SK-N-MC (cell line): ENCODE measurements around the gene NLGN2.

Source experiments
- DNase-seq: peaks from one replicate; pipeline ENCODE4 v3.0.0-alpha.2; 2011; ENCODE audit warnings: low read depth, low spot score
- H3K27ac ChIP-seq: fragments of 200-600 bp; sonication (generic); 2 replicates; pipeline ENCODE4 v1.5.1; 2016; ENCODE audit warnings: mixed run types
- H3K36me3 ChIP-seq: fragments of 200-600 bp; sonication (generic); 2 replicates; pipeline ENCODE4 v1.6.1; 2017; ENCODE audit warnings: antibody characterized with exemption, low read length, mixed read lengths; ENCODE audit not compliant: insufficient read depth
- H3K4me3 ChIP-seq: fragments of 200-600 bp; sonication (generic); 2 replicates; pipeline ENCODE4 v1.5.1; 2016
- H3K9ac ChIP-seq: fragments of 200-600 bp; sonication (generic); 2 replicates; pipeline ENCODE4 v1.8.0; 2017; ENCODE audit warnings: mixed run types, mixed read lengths; ENCODE audit not compliant: insufficient read length
- H3K9me3 ChIP-seq: fragments of 200-600 bp; sonication (generic); 2 replicates; pipeline ENCODE4 v1.6.1; 2017; ENCODE audit warnings: low read depth, mild to moderate bottlenecking, antibody characterized with exemption, low read length, moderate library complexity, mixed read lengths
- EZH2 ChIP-seq: fragments of 200-600 bp; sonication (generic); IDR thresholded peaks from one replicate; pipeline ENCODE4 v1.6.1; 2017; ENCODE audit warnings: antibody characterized with exemption
- FOXP2 ChIP-seq: optimal IDR thresholded peaks from 2 replicates; pipeline ENCODE3; 2011; ENCODE audit warnings: mild to moderate bottlenecking, moderate library complexity; ENCODE audit not compliant: insufficient read depth; ENCODE audit errors: extremely low read length, control extremely low read depth
- POLR2AphosphoS5 ChIP-seq: IDR thresholded peaks from 2 replicates; pipeline ENCODE4 v1.6.1; 2012; ENCODE audit warnings: mild to moderate bottlenecking, low read depth, low read length, borderline replicate concordance

The NLGN2 gene

DNA sequence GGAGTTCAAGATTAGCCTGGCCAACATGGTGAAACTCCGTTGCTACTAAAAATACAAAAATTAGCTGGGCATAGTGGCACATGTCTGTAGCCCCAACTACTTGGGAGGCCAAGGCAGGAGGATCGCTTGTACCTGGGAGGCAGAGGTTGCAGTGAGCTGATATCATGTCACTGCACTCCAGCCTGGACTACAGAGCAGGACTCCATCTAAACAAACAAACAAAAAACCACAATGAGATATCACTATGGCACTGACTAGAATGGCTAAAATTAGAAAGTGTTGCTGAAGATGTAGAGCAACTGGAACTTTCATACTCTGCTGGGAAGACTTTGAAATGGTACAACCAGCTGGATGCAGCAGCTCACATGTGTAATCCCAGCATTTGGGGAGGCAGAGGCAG lies 33.3 kb upstream of the NLGN2 start:
- no peak overlapping the region for H3K4me3 ChIP-seq
- no peak overlapping the region for H3K9ac ChIP-seq
- H3K9me3 ChIP-seq: no peaks in the 10 kb centered on the region
- no peaks in the 10 kb centered on the region for H3K36me3 ChIP-seq
- TF ChIP-seq FOXP2 (no peak), EZH2 (no peak), POLR2AphosphoS5 (no peak)
- no peak overlapping the region for H3K27ac ChIP-seq
- DNase-seq: no peak

DNA sequence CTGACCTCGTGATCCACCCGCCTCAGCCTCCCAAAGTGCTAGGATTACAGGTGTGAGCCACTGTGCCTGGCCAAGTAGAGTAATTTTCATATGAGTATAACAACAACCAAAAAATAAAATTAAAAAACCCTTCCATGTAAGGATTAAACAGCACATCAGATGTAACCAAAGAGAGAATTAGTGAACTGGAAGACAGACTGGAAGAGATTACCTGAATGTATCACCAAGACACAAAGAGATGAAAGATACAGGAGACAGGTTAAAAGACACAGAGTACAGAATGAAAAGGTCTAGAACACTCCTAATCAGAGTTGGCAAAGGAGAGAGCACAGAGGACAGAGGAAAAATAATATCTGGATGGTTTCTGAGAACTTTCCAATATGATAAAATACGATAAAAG lies 28.5 kb upstream of the NLGN2 start:
- no peak overlapping the region for H3K27ac ChIP-seq
- no peak for DNase-seq
- no peak overlapping the region for H3K4me3 ChIP-seq
- no peaks in the 10 kb centered on the region for H3K36me3 ChIP-seq
- H3K9ac ChIP-seq: no peak overlapping the region
- no peaks in the 10 kb centered on the region for H3K9me3 ChIP-seq
- TF ChIP-seq POLR2AphosphoS5: no peak
- TF ChIP-seq FOXP2: no peak
- no peak for TF ChIP-seq EZH2

DNA sequence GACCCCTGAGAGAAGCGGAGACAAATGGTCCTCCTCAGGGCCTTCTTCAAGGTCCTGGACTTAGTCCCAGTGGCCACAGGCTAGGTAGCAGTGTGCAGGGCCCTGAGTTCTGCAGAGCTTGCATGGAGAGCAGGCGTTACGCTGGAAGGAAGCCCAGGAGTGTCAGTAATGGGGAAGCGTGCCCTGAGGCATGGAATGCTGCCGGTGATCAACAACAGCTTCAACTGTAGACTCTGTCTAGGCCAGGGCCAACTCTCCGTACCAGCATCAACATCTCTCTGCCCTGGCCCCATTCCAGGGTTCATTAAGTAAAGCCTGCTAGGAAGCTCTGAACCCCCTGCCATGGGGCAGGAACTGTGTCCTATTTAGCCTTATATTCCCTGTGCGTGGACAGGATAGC lies 27.3 kb upstream of the NLGN2 start:
- H3K27ac ChIP-seq: no peak overlapping the region

GRCh38 chr17:7380855-7381683 lies 26.6 kb upstream of the NLGN2 start, which contains the start of gene TNK1:
TSS of gene TNK1 (plus strand) at chr17:7381089. CDS start at chr17:7382927, 1,838 bp downstream.
- H3K9ac ChIP-seq: no peak within 1 kb of the TSS
- H3K36me3 ChIP-seq: no peaks in the 10 kb centered on the region
- no peak within 1 kb of the TSS for H3K27ac ChIP-seq
- TF ChIP-seq POLR2AphosphoS5 (no peak), FOXP2 (no peak), EZH2 (no peak)
- no peak within 1 kb of the TSS for H3K4me3 ChIP-seq
- no peak for DNase-seq
- H3K9me3 ChIP-seq: no peaks in the 10 kb centered on the region

More for the DNA sequence above, 27.3 kb upstream of the NLGN2 start:
- Histone ChIP-seq H3K4me3 (no peak overlapping the region), H3K9me3 (no peaks in the 10 kb centered on the region), H3K9ac (no peak overlapping the region), H3K36me3 (no peaks in the 10 kb centered on the region)
- TF ChIP-seq POLR2AphosphoS5 (no peak), FOXP2 (no peak), EZH2 (no peak)
- DNase-seq: no peak

- Histone ChIP-seq H3K9me3 (no peaks in the 10 kb centered on the region), H3K4me3 (no peak overlapping the region), H3K9ac (no peak overlapping the region), H3K36me3 (no peaks in the 10 kb centered on the region), H3K27ac (no peak overlapping the region)
- no peak for TF ChIP-seq EZH2
- TF ChIP-seq FOXP2: no peak
- TF ChIP-seq POLR2AphosphoS5: no peak
- no peak for DNase-seq
Measured at GRCh38 chr17:7382901-7383300, 24.7 kb upstream of the NLGN2 start.

GRCh38 chr17:7383371-7383741 lies 24.3 kb upstream of the NLGN2 start:
- H3K9me3 ChIP-seq: no peaks in the 10 kb centered on the region
- H3K9ac ChIP-seq: no peak overlapping the region
- no peak for TF ChIP-seq POLR2AphosphoS5
- no peak for TF ChIP-seq EZH2
- TF ChIP-seq FOXP2: no peak
- DNase-seq: no peak
- H3K36me3 ChIP-seq: no peaks in the 10 kb centered on the region
- peak overlapping the region; percentile 79; the same call in 1 of the 2 replicates for H3K4me3 ChIP-seq
- no peak overlapping the region for H3K27ac ChIP-seq

DNA sequence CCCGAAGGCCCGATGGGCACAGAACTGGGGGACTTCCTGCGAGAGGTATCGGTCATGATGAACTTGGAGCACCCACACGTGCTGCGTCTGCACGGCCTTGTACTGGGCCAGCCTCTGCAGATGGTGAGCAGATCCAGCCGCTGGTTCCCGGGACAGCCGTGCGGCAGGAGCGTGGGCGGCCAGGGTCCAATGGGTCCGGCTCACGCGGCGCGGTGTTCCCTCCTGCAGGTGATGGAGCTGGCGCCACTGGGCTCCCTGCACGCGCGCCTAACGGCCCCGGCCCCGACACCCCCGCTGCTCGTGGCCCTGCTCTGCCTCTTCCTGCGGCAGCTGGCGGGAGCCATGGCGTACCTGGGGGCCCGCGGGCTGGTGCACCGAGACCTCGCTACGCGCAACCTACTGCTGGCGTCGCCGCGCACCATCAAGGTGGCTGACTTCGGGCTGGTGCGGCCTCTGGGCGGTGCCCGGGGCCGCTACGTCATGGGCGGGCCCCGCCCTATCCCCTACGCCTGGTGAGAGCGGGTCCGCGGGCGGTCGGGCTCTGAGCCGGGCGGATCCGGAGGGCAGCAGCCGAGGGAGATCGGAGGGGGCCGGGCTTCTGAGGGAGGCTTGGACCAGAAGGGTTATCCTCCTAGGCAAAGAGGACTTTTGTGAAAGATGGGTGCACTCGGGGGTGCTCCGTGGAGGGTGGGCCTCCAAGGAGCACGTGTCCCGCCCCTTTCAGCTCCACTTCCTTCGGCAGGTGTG lies 23.7 kb upstream of the NLGN2 start:
- H3K9me3 ChIP-seq: no peaks in the 10 kb centered on the region
- peak overlapping the region; percentile 79 for H3K4me3 ChIP-seq
- peak; percentile 28; the same call in 1 of the 2 replicates for TF ChIP-seq POLR2AphosphoS5
- TF ChIP-seq EZH2: no peak
- peak overlapping the region; percentile 63 for H3K9ac ChIP-seq
- no peaks in the 10 kb centered on the region for H3K36me3 ChIP-seq
- H3K27ac ChIP-seq: no peak overlapping the region
- DNase-seq: no peak

GRCh38 chr17:7384489-7385081 lies 23.1 kb upstream of the NLGN2 start:
- peak overlapping the region; percentile 79 for H3K4me3 ChIP-seq
- no peak for TF ChIP-seq POLR2AphosphoS5
- no peak for TF ChIP-seq FOXP2
- no peak for DNase-seq
- H3K9ac ChIP-seq: no peak overlapping the region
- no peak overlapping the region for H3K27ac ChIP-seq
- H3K9me3 ChIP-seq: no peaks in the 10 kb centered on the region
- no peaks in the 10 kb centered on the region for H3K36me3 ChIP-seq
